Left lobe of liver (tissue), 2 donors: Measurements from ENCODE around the gene LCE1E. TPM values are rescaled to one million over a fixed set of nuclear protein-coding genes. Genes with fewer than 3 reads are reported as not detected.

Source experiments
- ATAC-seq: fragments of 200-7000 bp; cut with Tn5 transposase; one replicate; pipeline ENCODE4 v1.9.1; 2020; ENCODE audit warnings: mild to moderate bottlenecking, moderate library complexity
- DNase-seq: peaks from one replicate; pipeline ENCODE4 v3.0.0-alpha.2; 2020; ENCODE audit warnings: low spot score
- total RNA-seq: library from RNA; stranded (reverse); gene quantifications from one replicate; pipeline ENCODE4 v1.2.1, GENCODE V29; 2021
- donor health status: DM: no; HTN: no; CAD: no; lungs with moderate emphysema.
- donor health status: DM: no; HTN: yes; CAD: no.

Gene LCE1E, protein sequence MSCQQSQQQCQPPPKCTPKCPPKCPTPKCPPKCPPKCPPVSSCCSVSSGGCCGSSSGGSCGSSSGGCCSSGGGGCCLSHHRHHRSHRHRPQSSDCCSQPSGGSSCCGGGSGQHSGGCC
- total RNA-seq, result not detected

DNA sequence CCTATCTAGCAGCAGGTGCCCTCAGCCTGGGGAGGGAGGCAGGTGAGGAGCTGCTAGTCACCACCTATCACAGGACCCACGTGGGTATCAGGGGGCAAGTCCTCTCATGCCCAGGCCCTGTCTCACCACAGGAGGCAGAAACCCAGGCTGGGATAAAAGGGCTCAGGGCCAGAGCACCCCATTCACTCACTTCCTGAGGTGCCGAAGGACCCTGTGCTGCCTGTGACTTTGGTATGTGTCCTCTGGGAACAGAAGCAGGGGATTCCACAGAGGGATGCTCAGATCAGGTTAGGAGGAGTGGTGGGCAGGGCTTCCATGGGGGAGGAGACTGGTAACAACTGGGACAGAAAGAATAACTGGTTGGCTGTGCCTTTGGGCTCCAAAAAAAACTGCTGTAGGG is at the start of gene LCE1E:
Gene LCE1E (plus strand): TSS at position 181 of the 400 bp plus-strand sequence. CDS start 1,043 bp downstream, outside the sequence.
- DNase-seq, result no peak
- ATAC-seq, result no peak

DNA sequence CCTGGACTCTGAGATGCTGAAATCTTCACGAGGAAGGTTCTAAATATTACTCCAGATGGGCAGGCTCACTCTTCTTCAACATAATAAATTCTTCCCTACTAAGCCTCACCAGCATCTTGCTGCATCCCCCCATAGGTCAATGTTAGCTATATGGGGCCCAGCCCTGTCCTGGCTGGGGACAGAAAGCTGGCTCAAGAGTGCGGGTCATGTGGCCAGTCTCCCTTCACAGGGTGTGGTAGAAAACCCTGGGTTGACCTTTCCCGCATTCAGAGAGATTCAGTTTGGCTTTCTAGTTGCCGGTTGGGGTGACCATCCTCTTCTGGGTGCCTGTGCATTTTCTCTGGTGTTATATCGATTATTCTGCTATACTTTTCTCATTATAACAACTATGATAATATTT is 48.1 kb upstream of the LCE1E start:
- ATAC-seq (no peak), DNase-seq (no peak)

DNA sequence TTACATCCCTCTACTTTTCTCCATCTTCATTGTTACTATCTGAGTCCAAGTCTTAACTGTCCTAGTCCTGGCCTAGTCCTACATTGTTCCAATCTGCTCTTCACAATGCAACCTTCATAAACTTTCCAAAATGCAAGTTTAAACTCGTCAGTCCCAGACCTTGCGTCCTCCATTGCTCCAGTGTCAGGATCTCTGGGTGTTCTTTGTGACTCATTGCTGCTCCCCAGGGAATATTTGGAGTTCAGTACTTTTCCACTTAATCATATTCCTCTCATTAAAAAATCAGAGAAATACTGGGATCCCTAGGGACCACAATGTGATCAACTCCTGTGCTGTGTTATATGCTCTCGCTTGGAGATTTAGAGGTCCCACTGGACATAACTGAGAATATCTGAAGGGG is 46.2 kb upstream of the LCE1E start:
- no peak for ATAC-seq
- no peak for DNase-seq

DNA sequence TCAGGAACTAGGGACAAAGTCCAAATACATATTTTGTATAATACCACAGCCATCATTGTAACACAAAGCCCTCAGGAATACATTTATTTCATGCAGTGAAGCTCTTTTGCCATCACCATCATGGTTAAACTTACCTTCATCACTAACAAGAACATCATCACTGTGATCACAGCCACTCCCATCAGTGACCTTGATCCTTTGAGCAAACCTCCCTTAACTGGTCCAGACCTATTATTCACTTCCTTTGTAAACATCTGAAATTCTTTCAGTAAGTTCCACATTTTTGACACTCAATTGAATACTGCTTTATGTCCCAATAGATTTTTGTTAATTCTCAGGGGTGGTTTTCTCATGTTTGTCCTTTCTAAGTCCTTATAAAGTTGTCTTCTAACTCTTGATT is 44.4 kb upstream of the LCE1E start:
- DNase-seq, result no peak

DNA sequence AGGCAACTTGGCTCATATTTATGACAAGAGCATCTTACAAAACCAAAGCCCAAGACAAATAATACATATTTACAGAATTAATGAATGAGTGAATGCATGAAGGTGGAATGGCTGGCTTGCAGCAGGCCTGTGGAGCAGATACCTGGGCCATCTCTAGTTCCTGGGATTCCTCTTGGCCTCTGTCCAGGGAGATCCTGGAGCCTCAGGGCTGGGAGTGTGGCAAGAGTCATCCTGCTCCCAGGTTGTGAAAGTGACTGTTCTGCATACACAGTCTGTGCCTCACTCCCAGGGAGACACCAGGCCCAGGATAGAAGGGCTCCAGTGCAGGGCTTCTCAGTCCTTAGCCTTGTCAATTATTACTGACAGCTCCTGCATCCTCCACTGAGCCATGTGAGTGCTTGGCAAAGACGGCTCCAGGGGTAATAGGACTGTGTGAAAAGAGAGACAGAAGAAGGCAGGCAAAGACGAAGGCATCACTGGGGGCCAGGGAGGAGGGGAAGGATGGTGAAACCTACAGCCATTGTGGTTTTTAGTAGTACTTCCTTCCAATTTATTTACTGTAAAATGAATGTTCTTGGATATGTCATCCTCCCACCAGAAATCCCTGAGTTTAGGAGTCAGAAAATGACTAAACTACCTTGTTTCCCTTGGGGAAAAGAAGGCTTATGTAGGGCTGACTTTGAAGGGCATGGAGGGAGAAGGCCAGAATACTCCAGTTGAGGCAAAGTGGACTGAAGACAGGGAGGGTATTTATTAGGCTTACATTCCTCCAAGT is 42.5 kb upstream of the LCE1E start:
- no peak for DNase-seq
- ATAC-seq, result no peak

More for the DNA sequence above, 44.4 kb upstream of the LCE1E start:
- no peak for ATAC-seq

DNA sequence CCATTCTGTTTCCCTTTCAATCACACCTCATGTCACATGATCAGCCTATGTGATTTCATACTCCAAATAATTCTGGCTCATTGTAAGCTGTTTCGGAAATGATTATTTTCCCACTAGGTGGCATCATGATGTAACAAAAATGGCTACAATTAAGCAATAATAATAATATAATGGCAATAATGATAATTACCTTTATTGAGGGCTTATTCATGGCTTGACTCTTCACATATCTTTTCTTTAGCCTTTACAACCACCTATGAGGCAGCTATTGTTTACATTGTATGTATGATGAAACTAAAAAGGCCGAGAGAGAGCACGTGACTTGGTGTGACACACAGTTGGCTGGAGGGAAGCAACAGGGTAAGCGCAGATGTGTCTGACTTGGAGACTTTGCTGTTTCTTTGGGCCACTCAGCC is 40.8 kb upstream of the LCE1E start:
- DNase-seq, result no peak
- peak; percentile 27 for ATAC-seq

DNA sequence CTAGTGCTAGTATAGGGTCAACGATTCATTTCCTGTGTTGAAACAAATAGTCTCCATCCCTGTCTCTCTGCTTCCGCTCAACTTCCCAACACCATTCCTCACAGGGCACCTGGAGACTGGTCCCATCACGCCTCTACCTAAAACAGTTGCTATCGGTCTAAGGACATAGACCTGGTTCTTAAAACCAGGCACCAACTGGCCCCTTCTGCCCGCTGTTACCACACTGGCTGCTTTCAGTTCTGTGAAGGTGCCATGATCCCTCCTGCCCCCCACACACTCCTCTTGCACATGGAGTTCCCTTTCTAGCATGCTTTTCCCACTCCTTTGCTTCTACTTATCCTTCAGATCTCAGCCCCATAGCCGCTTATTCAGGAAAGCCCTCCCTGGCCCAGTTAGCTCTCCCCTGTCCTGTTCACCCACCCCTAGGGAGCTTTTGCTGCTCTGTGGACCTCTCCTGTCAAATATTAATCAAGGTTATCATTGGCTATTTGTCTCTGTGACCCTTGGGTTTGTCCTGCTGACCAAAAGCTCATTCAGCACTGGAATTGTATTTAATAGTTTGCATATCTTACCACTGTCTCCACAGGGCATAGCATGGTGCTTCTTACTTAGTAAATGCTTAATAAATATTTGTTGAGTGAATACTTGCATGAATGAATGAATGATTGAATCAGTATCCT is 40.2 kb upstream of the LCE1E start:
- DNase-seq (no peak), ATAC-seq (no peak)

DNA sequence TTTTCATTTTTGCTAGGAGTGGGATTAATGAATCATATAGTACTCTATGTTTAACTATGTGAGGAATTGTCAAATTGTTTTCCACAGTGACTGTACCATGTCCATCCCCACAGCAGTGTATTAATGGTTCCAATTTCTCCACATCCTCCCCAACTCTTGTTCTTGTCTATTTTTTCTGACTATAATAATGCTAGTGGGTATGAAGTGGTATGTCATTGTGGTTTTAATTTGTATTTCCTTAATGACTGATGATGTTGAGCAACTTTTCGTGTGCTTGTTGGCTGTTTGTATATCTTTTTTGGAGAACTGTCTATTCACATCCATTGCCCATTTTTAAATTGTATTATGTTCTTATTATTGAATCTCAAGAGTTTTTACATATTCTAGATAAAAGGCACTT is 38.2 kb upstream of the LCE1E start:
- ATAC-seq (no peak), DNase-seq (no peak)

DNA sequence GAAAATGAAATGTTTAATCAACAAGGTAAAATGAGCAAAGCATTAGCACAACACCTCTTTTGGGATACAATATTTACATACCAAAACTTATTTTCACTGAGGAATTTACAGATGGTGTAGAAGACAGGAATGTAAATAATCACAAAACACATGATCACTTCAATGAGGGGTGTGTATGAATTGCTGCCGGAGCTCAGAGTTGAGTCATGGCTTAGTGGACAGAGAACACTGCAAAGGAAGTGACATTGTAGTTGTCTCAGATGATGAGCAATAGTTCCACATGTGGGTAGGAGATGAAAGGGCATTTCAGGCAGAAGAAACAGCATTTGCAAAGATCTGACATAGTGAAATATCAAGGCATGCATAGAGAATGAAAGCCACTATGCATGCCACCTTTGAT is 33.8 kb upstream of the LCE1E start:
- no peak for ATAC-seq
- DNase-seq, result no peak

DNA sequence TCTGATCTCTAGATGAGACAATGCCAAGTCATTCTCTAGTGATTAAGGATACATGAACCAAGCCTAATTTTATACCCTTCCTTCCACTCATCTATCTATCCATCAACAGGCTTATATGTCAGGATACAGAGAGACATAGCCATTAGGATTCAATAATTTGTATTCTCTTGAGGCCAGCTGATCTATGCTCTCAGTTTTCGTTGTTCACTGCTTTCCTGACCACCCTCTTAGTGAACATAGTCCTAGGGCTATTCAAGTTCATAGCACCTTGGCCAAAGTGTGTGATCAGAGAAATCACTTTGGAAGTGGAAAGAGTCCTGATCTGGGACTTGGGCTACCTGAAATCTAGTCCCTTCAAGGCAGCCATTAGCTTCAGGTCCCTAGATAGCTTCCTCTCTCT is 32.5 kb upstream of the LCE1E start:
- DNase-seq (no peak), ATAC-seq (no peak)

DNA sequence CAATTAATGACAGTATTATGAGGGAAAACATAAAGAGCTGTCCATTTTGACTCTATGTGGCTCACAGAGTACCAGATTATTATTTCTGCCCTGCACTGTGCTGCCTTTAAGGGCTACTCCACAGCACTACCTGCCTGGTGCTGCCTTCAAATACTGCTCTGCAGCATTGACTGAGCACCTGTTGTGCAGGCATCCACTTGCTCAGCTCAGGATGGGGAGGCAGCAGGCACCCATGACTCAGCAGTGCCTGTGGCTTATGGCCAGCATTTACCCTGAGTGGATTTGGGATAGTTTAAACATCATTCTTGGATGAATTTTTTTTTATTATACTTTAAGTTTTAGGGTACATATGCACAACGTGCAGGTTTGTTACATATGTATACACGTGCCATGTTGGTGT is 29.2 kb upstream of the LCE1E start:
- no peak for ATAC-seq
- DNase-seq, result no peak

DNA sequence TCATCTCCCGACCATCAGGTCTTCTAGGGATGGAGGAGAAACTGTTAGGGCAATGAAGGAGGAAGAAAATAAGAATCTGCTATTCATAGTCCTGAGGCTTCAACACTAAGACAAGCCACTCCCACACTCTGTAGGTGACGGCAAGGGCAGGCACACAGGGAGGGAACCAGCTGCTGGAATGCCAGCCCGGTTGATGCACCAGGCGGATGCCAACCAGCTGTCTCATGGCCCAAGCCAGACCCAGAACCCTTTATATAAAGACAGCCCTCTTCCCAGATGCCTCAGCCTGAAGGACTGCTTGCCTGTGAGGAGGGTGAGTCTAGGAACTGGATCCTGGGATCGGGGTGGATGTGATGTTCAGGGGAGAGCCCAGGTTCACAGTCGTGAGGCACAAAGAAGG is 28.3 kb upstream of the LCE1E start, which contains the start of gene KPRP:
Gene KPRP (plus strand): TSS at position 279 of the 400 bp plus-strand sequence. CDS start 1,564 bp downstream, outside the sequence.
- DNase-seq, result no peak
- ATAC-seq, result no peak

DNA sequence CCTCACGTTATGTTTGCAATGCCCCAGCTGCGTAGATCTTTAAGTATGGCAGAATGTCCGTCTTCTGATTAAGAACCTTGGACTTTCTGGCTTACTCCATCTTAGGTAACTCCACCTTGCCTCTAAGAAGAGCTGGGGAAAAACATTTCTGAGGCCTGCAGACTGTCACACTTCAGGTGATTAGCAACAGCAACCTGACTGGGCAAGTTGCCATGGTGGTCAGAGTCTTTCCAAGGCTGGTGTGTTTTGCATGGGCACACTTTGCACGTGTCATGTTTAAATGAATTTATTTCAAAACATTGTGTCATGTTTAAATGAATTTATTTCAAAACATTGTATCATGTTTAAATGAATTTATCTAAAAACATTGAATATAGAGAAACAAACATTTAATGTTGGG is 27.4 kb upstream of the LCE1E start:
- ATAC-seq, result no peak
- DNase-seq, result no peak

DNA sequence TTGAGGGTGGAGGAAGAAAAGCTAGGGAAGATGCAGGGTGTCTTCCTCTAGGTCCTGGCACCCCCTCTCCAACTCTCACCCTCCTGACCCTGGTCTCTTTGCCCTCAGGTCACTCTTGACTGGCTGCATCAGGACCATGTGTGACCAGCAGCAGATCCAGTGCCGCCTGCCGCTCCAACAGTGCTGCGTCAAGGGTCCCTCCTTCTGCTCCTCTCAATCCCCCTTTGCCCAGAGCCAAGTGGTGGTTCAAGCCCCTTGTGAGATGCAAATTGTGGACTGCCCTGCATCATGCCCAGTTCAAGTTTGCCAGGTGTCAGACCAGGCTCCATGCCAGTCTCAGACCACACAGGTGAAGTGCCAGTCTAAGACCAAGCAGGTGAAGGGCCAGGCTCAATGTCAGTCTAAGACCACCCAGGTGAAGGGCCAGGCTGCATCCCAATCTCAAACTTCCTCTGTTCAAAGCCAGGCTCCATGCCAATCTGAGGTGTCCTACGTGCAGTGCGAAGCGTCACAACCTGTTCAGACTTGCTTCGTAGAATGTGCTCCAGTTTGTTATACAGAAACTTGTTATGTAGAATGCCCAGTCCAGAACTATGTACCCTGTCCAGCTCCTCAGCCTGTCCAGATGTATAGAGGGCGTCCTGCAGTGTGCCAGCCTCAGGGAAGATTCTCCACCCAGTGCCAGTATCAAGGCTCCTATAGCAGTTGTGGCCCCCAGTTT is 26.4 kb upstream of the LCE1E start:
- no peak for ATAC-seq
- DNase-seq, result no peak

DNA sequence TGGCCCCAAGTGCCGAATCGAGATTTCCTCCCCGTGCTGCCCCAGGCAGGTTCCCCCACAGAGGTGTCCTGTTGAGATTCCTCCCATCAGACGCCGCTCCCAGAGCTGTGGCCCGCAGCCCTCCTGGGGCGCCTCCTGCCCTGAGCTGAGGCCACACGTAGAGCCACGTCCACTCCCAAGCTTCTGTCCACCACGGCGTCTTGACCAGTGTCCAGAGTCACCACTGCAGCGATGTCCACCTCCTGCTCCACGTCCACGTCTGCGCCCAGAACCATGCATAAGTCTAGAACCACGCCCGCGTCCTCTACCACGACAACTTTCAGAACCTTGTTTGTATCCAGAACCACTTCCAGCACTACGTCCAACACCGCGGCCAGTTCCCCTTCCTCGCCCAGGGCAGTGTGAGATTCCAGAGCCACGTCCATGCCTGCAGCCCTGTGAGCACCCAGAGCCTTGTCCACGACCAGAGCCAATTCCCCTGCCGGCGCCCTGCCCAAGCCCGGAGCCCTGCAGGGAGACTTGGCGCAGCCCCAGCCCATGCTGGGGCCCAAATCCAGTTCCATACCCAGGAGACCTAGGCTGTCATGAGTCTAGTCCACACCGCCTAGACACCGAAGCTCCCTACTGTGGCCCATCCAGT is 25.4 kb upstream of the LCE1E start:
- ATAC-seq, result no peak

DNA sequence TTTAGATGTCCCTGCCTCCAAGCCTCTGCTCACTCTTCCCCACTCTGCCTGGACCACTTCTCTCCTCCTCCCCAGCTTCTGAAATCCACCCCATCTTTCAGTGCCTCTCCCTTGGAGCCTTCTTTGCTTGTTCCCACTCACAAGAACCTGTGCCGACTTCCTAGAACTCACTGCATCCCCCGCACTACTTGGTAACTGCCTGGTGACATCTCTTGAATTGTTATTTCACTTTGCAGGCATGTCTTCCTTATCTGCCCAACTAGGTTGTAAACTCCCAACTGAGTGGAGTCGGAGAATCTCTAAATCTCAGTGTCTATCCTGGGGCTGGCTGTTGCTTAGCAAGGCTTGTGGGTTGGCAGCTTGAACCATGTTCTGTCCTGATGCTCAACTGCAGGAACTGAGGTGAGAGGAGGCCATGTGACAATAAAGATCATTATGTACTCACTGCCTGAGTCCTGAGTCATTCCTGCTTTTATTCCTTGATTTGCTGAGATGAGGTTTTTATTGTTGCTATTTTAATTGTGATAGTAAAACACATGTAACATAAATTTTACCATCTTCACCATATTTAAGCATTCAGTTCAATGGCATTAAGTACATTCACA is 24.3 kb upstream of the LCE1E start:
- no peak for DNase-seq
- ATAC-seq, result no peak

More for the DNA sequence above, 25.4 kb upstream of the LCE1E start:
- DNase-seq, result no peak

DNA sequence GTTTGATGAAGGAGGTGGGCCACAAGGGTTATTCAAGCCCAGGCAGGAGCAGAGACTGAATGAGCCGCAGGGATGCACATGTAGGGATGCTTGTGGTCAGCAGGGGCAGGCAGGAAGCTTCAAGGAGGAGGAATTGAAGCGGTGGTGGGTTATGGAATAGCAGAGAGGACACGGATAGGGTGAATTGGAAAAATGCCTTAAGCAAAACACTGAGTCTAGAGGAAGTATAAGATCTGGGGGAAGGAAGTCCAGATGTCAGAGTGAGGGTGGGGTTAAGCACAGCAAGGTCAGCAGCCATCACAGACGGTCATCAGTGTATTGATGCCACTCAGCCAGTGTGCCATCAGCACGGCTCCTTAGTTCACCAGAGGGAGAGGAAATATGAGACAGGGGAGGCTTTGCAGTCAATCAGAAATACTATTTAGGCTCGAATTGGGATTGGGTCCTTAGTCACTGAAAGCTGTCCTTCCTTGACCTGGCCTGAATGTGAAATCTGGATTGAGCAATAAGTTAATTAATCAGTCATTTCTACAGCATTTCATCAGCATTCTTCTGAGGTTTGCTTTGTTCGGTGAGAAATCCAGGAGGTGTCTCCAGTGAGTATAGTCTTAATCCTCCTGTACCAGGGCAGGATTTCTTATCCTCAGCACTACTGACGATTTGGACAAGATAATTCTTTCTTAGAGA is 17.1 kb upstream of the LCE1E start:
- ATAC-seq, result no peak
- no peak for DNase-seq

DNA sequence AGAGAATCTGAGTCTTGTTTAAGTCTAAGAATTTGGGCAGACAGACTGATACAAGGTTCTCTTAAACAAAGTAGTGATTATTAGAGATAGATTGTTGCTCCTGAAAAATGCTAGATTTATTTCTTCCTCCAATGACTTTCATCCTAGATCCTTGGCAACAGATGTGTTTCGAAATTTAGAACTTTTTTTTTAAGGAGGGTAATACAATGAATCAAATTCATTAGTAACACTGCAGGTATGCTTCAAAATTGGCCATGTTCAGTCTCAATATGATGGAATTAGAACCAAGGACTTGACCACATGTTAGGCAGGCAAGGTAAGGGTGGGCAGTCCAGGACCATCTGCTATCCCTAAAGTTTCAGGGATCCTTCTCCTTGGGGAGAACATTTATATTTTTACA is 15.6 kb upstream of the LCE1E start:
- ATAC-seq (no peak), DNase-seq (no peak)

DNA sequence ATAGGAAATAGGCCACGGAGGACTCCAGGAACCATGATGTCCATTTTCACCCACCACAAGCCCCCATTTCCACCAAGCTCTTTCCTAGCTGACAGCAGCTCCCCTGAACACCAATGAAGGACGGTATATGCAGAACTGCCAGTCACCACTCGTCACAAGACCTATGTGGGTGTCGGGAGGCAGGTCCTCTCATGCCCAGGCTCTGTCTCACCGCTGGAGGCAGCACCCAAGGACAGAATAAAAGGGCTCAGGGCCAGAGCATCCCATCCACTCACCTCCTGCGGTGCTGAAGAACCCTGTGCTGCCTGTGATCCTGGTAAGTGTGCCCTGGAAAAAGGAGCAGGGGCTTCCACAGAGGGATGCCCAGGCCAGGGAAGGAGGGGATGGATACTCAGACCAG is 11.2 kb upstream of the LCE1E start, which contains the start of gene LCE1F:
Gene LCE1F (plus strand): TSS at position 266 of the 400 bp plus-strand sequence. CDS start 1,232 bp downstream, outside the sequence.
- ATAC-seq (no peak), DNase-seq (no peak)

DNA sequence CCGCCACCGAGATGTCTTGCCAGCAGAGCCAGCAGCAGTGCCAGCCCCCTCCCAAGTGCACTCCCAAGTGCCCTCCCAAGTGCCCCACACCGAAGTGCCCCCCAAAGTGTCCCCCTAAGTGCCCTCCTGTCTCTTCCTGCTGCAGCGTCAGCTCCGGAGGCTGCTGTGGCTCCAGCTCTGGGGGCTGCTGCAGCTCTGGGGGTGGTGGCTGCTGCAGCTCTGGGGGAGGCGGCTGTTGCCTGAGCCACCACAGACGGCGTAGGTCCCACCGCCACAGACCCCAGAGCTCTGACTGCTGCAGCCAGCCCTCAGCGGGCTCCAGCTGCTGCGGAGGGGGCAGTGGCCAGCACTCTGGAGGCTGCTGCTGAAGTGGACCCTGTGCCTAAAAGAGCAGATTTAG is 9.7 kb upstream of the LCE1E start:
- ATAC-seq, result no peak
- DNase-seq, result no peak
